Erythroblast (primary cell): ENCODE results near the gene SMOC1.

Source experiments
- GATA1 ChIP-seq: IDR thresholded peaks from 2 replicates; pipeline ENCODE4 v1.6.1; 2011; ENCODE audit warnings: low read depth, mild to moderate bottlenecking, control low read depth, low read length, moderate library complexity
- POLR2A ChIP-seq: IDR thresholded peaks from 2 replicates; pipeline ENCODE4 v1.6.1; 2011; ENCODE audit warnings: mild to moderate bottlenecking, low read length

GRCh38 chr14:70080076-70080475 lies 200.9 kb downstream of the SMOC1 start:
- TF ChIP-seq POLR2A (no peak), GATA1 (no peak)
